Amniotic epithelial cell (primary cell): ENCODE measurements around the gene GALNT9.
"Not testable (repeated sequence)": the region's sequence is repeated elsewhere in the genome, so short reads cannot be mapped to it uniquely, and the experiment has no call there.

ENCODE experiments used
- DNase-seq: peaks from one replicate; pipeline ENCODE4 v3.0.0-alpha.2; 2010; ENCODE audit warnings: low read depth

The GALNT9 gene

GRCh38 chr12:132312516-132312915 is 16.9 kb downstream of the GALNT9 start:
- no peak for DNase-seq

DNA sequence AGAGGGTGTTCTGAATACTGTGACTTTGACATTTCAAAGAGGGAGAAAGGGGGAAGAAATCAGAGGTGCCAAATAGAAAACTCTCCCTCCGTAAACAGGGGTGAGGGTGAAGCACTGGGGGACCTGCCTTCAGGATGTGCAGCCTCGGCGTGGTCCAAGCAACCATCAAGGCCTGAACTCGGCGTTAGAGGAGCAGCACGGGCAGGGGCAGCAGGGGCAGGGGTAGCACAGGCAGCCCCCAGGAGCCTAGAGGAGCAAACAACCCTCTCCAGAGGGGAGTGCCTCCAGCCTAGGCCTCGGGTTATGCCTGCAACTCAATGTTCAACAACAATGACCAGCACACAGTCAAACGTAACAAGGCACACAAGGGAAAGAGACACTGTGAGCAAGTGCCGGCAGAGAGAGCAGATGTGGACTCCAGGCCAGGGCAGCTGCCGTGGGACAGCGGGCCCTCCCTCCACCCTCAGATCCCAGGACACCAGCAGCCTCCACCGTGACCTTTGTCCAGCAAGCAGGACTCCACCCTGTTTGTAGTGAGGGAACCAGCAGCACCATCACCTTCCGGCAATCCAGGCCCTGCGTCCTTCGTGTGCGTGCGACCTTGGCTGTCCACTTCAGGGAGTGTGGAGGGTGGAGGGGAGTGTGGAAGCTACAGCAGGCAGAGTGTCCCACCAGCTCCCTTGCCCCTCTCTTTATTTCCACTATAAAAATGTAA is 18.0 kb downstream of the GALNT9 start:
- DNase-seq, result no peak

GRCh38 chr12:132310181-132311040 is 19.0 kb downstream of the GALNT9 start:
- DNase-seq, result no peak

- no peak for DNase-seq
These were observed 19.7 kb downstream of the GALNT9 start for GRCh38 chr12:132309596-132310086.

GRCh38 chr12:132308853-132309595 is 20.4 kb downstream of the GALNT9 start:
- DNase-seq, result no peak

DNA sequence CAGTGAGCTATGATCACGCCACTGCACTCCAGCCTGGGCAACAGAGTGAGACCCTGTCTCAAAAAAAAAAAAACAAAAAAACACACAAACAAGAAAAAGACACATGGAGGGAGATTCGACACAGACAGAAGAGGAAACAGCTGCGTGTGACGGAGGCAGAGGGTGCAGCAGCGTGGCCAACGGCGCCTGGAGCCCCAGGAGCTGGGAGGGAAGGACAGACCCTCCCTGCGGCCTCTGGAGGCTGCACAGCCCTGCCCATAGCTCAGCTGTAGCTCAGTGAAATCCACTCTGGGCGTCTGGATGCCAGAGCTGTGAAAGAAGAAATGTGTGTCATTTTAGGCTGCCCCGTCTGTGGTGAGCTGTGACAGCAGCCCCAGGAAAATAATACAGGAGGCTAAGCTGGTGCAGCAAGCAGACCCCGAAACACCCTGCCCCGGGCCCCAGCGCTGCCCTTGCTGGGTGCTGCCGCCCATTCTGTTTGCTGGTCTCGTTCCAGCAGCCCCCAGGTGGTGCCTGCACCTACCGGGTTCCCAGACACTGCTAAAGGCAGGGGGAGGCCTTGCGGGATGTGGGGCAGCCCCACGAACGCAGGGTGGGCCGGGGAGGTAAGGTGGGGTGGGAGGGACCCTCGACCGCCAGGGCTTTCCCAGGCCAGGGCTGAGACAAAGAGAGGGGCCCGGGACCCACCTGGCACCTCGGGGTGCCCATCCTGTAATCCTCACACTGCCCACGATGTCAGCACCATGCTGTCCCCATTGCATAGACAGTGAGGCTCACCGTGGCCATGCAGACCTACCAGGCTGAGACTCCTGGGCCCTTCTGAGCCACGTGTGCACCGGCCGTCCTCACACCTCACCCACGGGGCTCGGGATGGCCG is 21.2 kb downstream of the GALNT9 start:
- DNase-seq, result no peak

- DNase-seq, result no peak
These were observed 22.6 kb downstream of the GALNT9 start for GRCh38 chr12:132306885-132307191.

GRCh38 chr12:132305991-132306884 is 23.2 kb downstream of the GALNT9 start:
- DNase-seq, result no peak

- no peak for DNase-seq
These were observed 23.8 kb downstream of the GALNT9 start for GRCh38 chr12:132305560-132305966.

GRCh38 chr12:132304866-132305265 is 24.5 kb downstream of the GALNT9 start:
- not testable (repeated sequence) for DNase-seq

- DNase-seq, result not testable (repeated sequence)
These were observed 25.5 kb downstream of the GALNT9 start for GRCh38 chr12:132303853-132304373.

GRCh38 chr12:132302466-132303358 is 26.7 kb downstream of the GALNT9 start:
- no peak for DNase-seq

DNA sequence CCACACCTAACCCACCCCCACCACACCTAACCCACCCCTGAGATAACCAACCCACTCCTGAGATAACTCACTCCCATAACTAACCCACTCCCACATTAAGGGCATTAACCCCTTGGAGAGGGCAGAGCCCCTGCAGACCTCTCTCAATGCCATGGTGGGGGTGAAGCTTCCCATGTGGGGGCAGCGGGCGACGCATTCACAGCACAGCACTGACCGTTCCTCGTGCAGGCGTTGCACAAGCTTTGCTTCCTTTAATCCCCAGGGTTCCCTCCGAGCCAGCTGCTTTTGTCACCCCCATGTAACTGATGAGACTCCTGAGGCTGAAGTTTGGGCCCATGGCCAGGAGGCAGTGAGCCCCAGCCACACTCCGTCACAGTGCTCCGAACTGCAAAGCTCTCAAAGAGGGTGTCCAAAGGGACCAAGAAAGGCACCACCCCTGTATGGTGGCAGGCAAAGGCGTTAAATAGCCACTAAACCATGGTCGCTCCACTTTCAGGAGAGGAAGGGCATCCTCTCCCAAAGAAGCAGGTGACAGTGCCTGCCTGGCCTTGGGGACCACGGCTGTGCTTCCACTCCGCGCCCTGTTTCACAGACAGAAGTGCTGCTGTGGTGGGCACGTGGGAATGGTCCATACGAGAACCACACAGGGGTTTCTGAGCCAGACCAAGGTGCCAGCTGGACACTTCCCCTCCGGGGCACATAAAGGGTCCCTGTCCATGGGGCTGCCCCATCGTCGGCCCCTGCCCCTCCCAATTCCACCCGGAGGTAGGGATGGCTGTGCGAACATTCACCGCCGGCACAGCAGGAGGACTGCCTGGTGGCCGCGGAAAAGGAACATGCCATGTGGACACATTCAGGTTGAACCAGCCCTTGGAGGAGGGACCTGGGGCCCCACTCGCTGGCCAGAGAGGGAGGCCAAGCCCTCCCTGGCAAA is 28.3 kb downstream of the GALNT9 start:
- DNase-seq, result no peak

GRCh38 chr12:132296063-132296462 is 33.3 kb downstream of the GALNT9 start:
- DNase-seq, result no peak

DNA sequence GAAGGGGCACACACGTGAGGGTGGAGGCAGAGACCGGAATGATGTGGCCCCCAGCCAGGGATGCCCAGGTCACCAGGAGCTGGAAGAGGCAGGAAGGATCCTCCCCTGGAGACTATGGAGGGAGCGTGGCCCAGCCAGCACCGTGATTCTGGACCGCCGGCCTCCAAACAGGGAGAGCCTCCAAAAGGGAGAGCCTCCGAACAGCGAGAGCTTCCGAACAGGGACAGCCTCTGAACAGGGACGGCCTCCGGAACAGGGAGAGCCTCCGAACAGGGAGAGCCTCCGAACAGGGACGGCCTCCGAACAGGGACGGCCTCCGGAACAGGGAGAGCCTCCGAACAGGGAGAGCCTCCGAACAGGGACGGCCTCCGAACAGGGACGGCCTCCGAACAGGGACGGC is 33.8 kb downstream of the GALNT9 start:
- DNase-seq, result not testable (repeated sequence)

DNA sequence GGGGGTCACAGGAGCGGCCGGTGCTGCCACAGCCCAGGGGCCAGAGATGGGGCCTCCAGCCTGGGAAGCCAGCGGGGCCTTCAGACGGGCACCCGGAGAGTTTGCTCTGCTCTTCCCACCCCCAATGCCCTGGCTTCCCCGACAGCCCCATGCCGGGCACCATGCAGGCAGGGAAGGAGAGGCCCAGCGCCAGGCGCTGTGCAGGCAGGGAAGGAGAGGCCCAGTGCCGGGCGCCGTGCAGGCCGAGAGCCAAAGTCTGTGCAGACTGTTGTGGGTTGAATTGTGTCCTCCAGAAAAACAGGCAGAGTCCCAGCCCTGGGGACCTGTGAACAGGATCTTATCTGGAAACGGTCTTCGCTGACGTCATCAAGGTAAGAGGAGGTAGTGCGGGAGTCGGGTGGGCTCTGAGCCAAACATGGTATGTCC is 34.3 kb downstream of the GALNT9 start:
- no peak for DNase-seq

GRCh38 chr12:132294121-132295034 is 35.0 kb downstream of the GALNT9 start:
- DNase-seq, result no peak
